CD4-positive, alpha-beta T cell treated with Interleukin-12 subunit alpha and Interleukin-12 subunit beta, for 1 hour (primary cell): ENCODE results near the gene RANBP10.
A peak's percentile ranks its signal among the peaks of the same experiment; 100 is the strongest.

Experiments used
- DNase-seq: peaks from one replicate; pipeline ENCODE4 v3.0.0-alpha.2; 2020

The RANBP10 gene

DNA sequence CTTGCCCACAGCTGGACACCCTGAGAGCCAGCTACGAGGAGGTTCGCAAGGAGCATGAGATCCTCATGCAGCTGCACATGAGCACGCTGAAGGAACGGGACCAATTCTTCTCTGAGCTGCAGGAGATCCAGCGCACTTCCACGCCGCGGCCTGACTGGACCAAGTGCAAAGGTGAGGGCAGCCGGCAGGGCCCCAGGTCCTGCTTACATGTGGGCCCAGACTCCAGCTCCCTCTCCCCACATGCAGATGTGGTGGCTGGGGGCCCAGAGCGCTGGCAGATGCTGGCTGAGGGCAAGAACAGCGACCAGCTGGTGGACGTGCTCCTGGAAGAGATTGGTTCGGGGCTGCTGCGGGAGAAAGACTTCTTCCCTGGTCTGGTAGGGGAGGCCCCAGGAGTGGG, 19.5 kb upstream of the RANBP10 start:
- no peak for DNase-seq

DNA sequence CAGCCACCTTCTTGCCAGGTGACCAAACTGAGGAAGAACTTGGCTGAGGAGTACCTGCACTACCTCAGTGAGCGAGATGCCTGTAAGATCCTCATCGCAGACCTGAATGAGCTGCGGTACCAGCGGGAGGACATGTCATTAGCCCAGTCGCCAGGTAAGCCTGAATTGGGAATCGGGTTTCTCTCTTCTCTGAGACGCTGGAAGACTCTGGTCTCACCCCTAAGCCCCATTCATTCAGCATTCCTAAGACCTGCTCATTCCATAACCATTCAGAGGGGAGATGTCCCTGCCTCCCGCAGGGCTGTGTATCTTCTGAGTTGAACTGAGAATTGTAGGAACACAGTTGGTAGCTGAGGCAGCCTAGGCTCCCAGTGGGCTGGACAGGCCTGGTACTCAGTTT, 18.8 kb upstream of the RANBP10 start:
- no peak for DNase-seq

DNA sequence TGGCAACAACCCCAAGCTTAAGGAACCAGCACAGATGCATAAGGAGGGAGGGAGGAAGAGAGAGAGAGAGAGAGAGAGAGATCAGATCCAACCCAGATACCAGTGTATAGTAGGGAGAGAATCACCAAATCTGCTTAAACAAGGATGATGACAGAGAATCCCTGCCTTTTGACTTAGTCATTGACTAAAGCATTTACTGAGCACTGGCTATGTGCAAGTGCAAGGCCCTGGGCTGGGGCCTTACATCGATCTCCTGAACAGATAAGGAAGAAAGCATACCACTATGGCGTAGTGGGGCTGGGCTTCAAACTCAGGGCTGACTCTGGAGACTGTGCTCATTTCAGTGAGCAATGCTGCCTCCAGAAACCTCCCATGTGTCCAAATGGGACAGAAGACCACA, 16.2 kb upstream of the RANBP10 start:
- no peak for DNase-seq

DNA sequence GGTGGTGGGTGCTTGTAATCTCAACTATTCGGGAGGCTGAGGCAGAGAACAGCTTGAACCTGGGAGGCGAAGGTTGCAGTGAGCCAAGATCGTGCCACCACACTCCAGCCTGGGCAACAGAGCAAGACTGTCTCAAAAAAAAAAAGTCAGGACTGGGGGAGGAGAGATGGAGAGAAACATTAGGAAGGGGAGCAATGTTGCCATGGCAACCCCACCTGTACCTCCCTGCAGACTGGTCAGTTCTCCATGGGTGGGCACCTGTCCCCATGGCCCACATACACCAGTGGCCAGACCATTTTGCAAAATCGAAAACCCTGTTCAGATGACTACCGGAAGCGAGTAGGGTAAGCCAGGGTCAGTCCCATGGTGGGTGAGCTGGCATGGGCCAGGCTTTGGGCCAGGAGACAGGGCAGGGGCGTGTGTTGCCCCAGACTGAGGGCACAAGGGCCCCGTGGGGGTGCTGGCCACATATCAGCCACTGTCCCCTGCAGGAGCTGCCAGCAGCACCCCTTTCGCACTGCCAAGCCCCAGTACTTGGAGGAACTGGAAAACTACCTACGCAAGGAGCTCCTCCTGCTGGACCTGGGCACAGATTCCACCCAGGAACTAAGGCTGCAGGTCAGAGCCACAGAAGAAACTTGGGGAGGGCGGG, 14.4 kb upstream of the RANBP10 start:
- no peak for DNase-seq

DNA sequence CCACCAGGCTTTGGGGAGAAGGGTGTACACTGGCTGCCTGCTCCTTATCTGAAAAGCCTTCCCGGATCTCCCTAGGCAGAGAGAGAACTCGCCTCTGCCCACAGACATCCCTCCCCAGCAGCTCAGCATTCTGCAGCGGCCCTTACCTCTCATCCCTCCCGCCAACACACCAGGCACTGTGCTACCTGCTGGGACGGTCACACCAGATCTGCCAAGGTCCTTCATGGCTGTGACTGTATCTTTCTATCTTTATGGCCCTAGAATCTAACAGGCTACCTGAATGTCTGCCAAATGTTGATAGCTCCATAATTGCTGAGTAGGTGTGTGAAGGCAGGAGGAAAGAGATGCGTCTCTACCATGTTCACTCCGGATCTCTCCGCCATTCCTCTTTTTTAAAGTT, 8.2 kb upstream of the RANBP10 start:
- DNase-seq, result no peak

DNA sequence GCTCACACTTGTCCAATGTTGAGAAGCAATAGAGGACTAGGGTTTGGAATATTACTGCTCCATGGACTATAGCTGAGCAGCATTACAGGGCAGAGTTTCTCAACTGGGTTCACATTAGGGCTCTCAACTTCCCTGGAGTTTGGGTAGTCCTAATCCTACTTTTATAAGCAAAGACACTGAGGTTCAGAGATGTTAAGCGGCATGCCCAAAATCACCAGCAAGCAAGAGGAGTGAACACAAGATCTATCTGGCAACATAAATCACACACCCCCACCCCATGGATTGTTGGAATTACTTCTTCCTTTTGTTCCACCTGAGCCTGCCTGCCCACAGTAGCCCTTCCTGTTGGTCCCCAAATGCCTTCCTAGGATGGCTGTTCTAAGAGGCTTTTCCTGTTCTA, 5.5 kb upstream of the RANBP10 start:
- DNase-seq, result no peak

DNA sequence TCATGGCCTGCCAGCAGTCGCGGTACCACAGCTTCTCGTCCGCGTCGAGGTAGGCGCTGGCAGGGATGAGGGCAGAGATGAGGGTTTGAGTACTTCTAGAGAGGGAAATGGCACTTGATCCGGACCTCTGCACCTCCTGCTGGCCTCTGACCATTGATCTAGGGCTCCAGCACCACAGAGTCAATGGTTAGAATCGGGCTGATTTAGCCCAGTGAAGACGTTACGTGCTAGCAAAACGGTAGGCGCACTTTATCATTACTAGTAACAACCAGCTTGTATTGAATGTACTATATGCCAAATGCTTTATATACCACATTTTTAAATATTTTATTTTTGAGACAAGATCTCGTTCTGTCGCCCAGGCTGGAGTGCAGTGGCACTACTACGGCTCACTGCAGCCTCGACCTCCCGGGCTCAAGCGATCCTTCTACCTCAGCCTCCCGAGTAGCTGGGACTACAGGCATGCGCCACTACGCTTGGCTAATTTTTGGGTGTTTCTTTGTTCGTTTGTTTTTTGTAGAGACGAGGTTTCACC, 855 bp upstream of the RANBP10 start:
- DNase-seq, result no peak

DNA sequence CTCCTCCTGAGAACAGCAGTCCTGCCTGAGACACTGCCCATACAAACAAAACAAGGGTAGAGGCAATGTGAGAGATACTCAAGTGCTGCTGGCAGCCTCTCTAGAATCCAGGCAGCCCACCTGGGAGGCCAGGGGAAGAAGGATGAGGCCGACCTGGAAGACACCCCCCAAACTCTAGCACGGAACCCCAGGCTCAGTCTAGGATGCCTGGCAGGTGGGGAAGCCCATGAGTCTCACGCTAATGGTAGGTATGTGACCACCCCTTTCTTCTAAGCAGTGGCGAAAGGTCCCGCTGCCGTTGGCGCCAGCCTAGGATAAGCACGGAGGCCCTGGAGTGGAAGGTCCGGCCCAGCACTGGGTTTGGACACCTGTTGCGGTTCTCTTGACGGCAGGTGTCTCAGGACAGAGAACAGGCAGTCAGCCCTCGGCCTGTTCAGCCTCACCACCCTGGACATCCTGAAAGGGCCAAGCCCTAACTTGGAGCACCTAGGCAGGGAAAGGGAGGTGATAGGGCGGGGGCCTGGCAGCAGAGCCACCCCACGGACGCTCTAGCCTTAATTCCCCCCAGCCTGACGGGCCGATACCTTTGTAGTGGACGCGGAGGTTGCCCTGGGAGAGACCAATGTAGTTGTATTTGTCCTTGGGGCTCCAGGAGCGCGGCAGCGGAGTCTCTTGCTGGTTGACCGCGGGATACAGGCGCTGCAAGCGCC, 487 bp downstream of the RANBP10 start:
- DNase-seq, result no peak

DNA sequence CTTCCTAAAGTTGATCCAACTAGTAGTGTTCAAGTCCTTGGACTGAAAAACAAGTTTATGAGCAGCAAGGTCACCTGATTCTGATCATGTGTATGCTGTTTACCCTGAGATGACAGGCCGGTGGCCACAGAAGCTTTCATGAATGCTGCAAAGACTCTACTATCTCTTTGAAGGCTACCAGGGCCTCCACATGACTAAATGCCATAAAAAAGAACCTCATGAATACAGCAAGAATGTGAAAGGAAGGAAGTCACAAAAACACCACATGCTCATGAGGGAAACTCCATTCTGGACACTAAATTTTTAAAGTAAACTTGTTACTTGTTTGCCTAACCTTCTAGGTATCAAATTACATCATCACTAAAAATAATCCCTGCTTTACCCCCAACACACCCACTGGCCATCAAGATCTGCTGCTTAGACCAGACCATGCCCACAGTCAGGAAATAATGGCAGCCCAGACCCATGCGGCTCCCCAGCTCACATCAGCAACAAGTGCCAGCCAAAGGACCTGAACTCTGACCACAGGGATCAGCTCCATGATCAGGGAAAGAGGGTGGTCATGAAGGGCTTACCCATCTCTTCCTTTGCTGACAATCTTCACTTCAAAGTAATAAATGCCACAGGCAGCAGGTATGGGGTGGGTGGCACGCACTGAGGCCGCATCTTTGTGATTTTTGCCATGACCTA, 1.4 kb downstream of the RANBP10 start:
- DNase-seq, result no peak

DNA sequence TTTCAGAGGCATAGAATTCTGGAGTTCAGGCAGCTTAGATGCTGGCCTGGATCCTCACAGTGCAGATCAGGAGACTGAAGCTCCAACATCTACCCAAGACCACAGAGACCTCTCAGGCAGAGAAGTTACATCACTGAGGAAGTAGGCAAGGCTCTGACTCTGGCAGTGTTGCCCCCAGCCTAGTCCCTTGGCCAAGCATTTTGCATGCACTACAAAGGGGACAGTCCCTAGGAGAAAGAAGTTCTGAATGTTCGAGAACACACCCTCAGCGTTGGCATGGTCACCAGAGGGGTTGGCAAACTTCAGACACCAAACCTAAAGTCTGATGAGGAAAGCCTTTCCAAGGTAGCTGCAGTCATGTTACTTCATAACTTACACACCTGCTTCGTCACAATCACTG, 2.5 kb downstream of the RANBP10 start:
- no peak for DNase-seq

DNA sequence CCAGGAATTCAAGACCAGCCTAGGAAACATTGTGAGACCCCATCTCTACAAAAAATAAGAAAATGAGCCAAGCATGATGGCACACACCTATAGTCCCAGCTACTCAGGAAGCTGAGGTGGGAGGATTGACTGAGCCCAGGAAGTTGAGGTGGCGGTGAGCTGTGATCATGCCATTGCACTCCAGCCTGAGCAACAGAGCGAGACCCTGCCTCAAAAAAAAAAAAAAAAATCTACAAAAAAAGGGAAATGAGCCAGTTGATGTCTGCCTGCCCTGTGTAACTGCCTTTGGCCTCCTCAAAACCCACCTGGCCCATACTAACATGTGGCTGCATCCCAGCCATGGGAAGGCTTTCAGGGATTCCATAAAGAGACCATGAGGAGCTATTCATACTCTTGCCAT, 4.5 kb downstream of the RANBP10 start:
- DNase-seq, result peak; percentile 51

DNA sequence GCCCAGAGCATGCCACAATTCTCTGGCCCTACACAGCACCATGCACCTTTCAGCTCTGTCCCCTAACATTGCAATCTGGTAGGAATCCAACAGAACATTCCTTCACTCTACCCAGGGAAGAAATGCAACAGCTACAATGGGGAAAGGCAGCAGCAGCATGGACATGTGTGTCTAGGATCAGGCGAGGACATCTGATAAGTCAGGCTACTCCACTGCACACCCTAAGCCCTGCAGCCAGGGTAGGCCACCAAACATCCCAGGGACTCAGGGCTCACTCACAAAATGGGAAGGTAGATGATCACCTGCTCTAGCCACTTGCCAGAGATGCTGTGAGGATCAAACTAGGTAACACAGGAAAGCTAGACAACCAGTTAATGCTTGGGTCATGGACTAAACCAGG, 5.1 kb downstream of the RANBP10 start:
- DNase-seq, result no peak

DNA sequence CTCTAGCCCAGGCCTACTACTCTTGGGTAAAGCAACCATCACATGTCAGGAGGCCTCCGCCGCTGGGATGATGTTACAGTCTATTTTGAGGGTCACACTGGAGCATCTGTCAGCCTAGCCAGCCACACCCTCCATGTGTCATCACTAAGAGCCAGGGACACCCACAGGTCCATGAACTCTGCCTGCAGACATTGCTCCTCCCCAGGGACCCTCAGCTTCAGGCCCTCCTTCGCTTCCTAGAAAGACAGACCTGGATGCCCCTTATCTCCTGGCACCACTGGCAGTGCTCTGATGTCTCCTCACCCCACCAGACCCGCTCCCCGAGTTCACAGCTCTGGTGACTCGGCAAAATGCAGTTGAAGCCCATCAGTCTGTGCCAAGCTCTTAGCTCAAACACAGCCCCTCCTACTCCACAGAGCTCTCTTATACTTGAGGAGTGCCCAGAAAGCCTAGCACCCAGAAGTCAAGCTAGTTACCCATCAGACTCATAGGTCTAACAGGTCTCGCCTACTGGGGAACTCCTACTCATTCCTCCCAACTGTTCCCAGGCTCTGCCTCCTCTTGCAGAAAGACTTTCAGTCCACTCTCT, 5.9 kb downstream of the RANBP10 start:
- DNase-seq, result no peak

DNA sequence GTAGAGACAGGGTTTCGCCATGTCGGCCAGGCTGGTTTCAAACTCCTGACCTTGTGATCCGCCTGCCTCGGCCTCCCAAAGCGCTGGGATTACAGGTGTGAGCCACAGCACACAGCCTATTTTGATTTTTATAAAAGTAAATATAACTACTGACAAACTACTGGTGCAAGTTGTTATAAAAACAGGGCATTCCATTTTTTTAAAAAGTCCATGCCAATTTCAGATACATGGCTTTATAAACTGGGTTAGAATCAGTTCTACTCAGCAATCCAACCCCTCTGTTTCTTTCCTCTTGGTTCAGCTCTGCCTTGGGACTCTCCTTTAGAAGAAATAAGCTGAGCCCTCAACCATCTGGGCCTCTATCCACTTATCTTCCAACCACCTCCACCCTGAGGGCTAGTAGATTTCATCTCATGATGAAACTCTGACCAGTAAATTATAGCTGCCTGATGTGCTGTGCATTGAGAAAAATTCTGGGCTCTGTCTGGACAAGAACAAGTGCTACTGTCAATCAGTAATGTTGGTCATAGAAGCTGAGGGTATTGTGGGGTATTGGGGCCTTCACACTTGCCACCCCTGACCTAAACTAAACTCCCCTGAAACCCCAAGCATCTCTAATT, 10.2 kb downstream of the RANBP10 start:
- DNase-seq, result no peak

DNA sequence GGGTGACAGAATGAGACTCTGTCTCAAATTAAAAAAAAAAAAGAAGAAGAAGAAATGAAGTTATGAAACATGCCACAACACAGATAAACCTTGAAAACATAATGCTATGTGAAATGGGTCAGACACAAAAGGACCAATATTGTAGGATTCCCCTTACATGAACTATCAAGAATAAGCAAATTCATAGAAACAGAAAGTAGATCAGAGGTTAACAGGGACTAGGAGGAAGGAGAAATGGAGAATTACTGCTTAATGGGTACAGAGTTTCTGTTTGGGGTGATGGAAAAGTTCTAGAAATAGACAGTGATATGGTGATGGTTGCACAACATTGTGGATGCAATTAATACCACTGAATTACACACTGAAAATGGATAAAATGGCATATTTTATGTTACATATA, 16.3 kb downstream of the RANBP10 start:
- DNase-seq, result no peak

DNA sequence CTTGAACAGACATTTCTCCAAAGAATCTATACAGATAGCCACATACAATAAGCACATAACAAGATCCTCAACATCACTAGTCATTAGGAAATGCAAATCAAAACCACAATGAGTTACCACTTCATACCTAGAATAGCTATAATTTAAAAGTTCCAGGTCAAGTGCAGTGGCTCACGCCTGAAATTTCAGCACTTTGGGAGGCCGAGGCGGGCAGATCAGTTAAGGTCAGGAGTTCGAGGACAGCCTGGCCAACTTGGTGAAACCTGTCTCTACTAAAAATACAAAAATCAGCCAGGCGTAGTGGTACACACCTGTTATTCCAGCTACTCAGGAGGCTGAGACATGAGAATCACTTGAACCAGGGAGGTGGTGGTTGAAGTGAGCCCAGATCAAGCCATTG, 19.9 kb downstream of the RANBP10 start:
- no peak for DNase-seq

DNA sequence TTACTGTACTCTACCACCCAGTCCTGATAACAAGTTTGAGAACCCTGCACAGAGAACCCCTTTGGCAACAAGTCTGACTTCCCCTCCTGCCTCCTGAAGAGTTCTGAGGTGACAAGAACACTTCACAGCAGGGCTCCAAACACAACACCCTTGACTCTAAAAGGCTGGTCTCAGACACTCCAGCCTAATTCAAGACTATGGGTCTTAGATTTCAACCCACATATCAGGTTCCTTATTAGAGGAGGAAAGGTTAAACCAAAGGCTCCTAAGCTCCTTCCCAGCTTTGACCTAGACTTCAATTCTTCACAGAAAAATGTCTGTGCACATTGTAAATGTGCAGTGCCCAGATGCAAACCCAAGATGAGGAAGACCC, 23.0 kb downstream of the RANBP10 start:
- no peak for DNase-seq

DNA sequence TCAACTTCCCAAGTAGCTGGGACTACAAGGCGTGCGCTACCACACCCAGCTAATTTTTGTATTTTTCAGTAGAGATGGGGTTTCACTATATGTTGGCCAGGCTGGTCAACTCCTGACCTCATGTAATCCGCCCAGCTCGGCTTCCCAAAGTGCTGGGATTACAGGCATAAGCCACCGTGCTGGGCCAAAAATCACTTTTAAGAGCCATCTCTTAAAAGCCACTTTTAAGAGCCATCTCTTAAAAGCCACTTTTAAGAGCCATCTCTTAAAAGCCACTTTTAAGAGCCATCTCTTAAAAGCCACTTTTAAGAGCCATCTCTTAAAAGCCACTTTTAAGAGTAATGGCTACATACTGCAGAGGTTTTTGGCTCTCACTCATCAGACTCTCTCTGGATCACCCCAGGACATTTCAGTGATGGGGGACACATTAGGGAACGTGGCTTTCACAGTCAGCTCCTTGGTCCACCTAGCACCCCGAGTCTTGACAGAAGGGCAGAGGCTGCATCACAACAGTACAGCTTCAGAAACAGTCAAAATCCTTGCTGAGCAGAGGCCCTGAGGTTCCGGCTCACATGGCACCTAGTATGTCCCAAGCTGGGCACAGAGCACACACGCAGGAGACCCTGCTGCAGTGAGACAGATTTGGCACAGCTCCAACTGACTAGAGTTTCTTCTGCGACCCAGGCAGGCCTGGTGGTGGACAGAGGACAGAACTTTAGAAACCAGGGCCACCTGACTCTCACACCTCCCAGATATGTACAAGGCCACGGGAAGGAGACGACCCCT, 23.6 kb downstream of the RANBP10 start:
- no peak for DNase-seq

DNA sequence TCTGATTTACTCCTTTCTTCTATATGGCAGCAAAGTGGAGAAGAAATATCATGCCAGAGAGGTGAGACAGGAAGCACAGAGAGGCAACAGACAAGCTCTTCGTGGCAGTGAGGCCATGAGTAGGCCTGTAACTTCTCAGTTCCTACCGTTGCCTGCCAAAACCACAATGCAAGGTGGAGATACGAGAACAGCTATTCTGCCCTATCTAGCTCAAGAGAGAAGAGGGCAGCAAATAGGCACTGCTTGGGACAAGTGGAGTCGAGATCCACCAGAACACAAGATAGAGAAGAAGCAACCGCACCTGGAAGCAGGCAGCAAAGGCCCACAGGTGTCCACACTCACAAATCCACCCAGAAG, 24.8 kb downstream of the RANBP10 start:
- DNase-seq, result no peak

DNA sequence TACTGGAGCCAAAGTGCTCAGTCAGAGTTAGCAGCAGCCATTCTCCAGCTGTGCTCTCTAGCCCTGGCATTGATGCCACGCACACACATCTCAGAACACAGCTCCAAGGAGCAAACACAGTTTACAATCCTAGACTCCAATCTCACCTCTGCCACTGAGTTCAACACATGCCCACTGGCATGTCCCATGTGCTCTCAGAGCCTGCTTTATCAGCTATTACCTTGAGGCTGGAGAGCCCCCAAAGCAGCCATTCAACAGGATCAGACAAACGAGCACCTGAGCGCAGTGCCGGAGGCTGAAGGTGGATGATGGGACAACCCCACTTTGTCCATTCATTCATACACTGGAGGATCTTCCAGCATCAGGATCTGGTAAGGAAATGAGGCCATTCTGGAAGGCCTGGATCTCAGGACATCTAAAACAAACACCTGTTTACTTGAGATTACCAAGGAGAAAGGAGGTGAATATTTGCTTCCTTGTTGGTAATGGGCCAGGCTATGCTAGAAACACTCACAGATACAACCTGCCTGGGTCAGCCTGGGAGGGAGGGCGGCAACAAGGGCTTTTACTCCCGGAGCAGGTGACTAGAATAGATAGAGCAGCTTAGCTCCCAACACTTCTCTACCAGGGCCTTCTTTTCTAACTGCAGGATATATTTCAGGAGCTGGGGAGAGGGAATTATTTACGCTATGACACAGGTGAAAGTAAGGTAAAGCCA, 25.4 kb downstream of the RANBP10 start:
- no peak for DNase-seq

DNA sequence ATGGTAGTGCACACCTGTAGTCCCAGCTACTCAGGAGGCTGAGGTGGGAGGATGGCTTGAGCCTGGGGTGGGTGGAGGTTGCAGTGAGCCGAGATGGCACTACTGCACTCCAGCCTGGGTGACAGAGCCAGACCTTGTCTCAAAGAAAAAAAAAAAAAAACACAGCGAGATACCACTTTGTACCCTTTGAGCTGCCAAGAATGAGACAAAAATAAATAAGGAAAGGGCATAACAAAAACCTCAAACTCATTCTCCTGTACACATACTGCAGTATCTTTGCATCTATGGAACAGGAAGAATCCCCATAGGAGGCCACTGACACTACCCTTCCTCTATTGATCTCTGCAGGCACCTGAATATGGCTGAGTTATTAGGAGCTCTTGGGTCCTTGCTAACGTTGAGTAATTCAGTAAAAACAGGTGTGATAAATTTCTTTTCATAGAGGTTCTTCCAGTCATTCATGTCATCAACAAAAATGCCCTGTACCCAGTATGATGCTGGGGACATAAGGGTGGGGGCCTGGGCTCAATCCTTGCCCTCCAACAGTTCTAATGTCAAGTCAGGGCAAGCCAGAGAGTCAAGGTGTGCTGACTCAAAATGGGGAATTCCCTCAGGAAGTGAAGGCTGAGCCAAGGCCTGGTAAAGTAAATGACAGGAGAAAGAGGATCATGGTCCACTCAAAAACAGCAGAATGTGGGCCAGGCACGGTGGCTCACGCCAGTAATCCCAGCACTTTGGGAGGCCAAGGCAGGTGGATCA, 26.9 kb downstream of the RANBP10 start:
- no peak for DNase-seq
